ENCODE results near the gene CPZ.

Gene CPZ

DNA sequence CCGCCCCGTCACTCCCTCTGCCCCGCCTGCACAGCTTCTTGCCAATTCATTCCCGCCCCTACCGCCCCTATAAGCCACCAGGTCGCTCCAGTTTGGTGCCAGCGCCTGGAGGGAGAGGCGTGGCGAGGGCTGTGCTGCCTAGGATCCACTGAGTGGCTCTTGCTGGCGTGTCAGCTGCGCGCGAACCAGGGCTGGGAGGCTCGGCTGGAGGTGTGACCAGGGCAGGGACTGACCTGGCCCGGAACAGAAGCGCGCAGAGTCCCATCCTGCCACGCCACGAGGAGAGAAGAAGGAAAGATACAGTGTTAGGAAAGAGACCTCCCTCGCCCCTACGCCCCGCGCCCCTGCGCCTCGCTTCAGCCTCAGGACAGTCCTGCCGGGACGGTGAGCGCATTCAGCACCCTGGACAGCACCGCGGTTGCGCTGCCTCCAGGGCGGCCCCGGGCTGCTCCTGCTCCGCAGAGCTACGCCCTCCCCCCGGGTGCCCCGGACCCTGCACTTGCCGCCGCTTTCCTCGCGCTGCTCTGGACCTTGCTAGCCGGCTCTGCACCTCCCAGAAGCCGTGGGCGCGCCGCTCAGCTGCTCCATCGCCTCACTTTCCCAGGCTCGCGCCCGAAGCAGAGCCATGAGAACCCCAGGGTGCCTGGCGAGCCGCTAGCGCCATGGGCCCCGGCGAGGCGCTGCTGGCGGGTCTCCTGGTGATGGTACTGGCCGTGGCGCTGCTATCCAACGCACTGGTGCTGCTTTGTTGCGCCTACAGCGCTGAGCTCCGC lies 12.1 kb upstream of the CPZ start, which contains the start of gene GPR78:
GPR78 (plus strand) TSS at position 72 of the 773 bp plus-strand sequence; CDS start at position 663, 591 bp downstream.
- Histone ChIP-seq H3K36me3 (ENCODE audit: control insufficient read depth, insufficient read depth, low read length) (peaks cover 4% of the 10 kb centered on the region; the same call in 1 of the 2 replicates), H3K9me3 (ENCODE audit: control insufficient read depth, insufficient read depth, low read length) (no peaks in the 10 kb centered on the region)
- peak; percentile 88 for DNase-seq (ENCODE audit: low read depth, low spot score)

DNA sequence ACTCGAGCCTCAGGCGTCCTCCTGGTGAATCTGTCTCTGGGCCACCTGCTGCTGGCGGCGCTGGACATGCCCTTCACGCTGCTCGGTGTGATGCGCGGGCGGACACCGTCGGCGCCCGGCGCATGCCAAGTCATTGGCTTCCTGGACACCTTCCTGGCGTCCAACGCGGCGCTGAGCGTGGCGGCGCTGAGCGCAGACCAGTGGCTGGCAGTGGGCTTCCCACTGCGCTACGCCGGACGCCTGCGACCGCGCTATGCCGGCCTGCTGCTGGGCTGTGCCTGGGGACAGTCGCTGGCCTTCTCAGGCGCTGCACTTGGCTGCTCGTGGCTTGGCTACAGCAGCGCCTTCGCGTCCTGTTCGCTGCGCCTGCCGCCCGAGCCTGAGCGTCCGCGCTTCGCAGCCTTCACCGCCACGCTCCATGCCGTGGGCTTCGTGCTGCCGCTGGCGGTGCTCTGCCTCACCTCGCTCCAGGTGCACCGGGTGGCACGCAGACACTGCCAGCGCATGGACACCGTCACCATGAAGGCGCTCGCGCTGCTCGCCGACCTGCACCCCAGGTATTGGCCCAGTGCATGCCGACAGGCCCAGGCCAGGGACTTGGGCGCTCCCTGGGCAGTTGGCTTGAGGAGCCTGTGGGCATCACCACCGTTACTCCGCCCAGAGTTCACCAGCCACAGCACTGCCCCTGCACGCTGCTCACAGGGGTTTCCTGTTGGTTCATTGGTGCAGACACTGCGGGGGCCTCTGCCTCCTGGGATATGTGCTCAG lies 11.3 kb upstream of the CPZ start:
- no peak for DNase-seq (ENCODE audit: low read depth, low spot score)
- peak overlapping the region; percentile 3; the same call in 1 of the 2 replicates for H3K4me3 ChIP-seq (ENCODE audit: low read length)
- peaks cover 4% of the 10 kb centered on the region; the same call in 1 of the 2 replicates for H3K36me3 ChIP-seq (ENCODE audit: control insufficient read depth, insufficient read depth, low read length)
- no CpG with 5 or more reads among the region's 66 CpGs for WGBS (ENCODE audit: insufficient coverage, insufficient read length)
- no peaks in the 10 kb centered on the region for H3K9me3 ChIP-seq (ENCODE audit: control insufficient read depth, insufficient read depth, low read length)
- no peak overlapping the region for H3K27ac ChIP-seq (ENCODE audit: low read length)
- peaks cover 7% of the 10 kb centered on the region for H3K4me1 ChIP-seq (ENCODE audit: control insufficient read depth, insufficient read depth, low read length)
- peaks cover 3% of the 10 kb centered on the region; the same call in 1 of the 2 replicates for H3K27me3 ChIP-seq (ENCODE audit: control insufficient read depth, insufficient read depth, low read length)

More for the DNA sequence above, 12.1 kb upstream of the CPZ start, which contains the start of gene GPR78:
- Histone ChIP-seq H3K27ac (ENCODE audit: low read length) (no peak within 1 kb of the TSS), H3K27me3 (ENCODE audit: control insufficient read depth, insufficient read depth, low read length) (peaks cover 3% of the 10 kb centered on the region; the same call in 1 of the 2 replicates), H3K4me3 (ENCODE audit: low read length) (peak within 1 kb of the TSS; percentile 21; the same call in 1 of the 2 replicates), H3K4me1 (ENCODE audit: control insufficient read depth, insufficient read depth, low read length) (peaks cover 7% of the 10 kb centered on the region)
- WGBS (ENCODE audit: insufficient coverage, insufficient read length): no CpG with 5 or more reads among the region's 63 CpGs

DNA sequence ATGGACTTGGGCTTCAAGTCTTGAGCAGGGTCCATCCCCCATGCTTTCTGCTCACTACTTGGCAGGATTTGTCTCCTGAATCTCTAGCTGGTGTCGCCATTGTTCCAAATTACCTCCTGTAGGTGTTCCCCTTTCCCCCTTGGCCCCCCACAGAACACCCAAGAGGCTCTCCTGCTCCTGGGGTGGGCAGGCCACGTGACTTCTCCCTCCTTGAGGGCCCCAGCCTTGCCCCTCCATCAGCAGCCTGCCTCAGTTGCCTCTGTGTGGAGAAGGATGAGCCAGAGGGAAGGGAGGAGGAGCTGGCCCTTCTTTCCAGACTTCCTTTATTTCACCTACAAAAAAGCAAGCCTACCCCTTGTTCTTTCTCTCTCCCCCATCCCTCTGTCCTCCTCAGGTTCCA lies 10.5 kb upstream of the CPZ start:
- H3K27ac ChIP-seq (ENCODE audit: low read length): no peak overlapping the region
- peaks cover 8% of the 10 kb centered on the region for H3K4me1 ChIP-seq (ENCODE audit: control insufficient read depth, insufficient read depth, low read length)
- H3K4me3 ChIP-seq (ENCODE audit: low read length): no peak overlapping the region
- DNase-seq (ENCODE audit: low read depth, low spot score): no peak
- no CpG with 5 or more reads among the region's 2 CpGs for WGBS (ENCODE audit: insufficient coverage, insufficient read length)
- no peaks in the 10 kb centered on the region for H3K9me3 ChIP-seq (ENCODE audit: control insufficient read depth, insufficient read depth, low read length)
- peaks cover 4% of the 10 kb centered on the region; the same call in 1 of the 2 replicates for H3K36me3 ChIP-seq (ENCODE audit: control insufficient read depth, insufficient read depth, low read length)
- H3K27me3 ChIP-seq (ENCODE audit: control insufficient read depth, insufficient read depth, low read length): peaks cover 3% of the 10 kb centered on the region; the same call in 1 of the 2 replicates

DNA sequence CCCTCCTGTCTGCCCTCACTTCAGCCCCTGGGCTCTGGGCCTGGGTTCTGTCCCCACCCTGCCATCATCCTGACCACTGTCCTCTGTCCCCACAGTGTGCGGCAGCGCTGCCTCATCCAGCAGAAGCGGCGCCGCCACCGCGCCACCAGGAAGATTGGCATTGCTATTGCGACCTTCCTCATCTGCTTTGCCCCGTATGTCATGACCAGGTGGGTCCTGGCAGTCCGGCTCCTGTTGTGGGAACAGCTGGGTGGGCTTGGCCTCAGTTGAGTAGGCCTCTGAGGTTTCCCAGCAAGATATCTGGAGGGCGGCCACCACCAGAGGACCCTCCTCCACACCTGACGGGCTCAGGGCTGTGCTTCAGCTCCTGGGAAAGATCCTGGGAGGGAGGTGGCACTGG lies 10.1 kb upstream of the CPZ start:
- WGBS (ENCODE audit: insufficient coverage, insufficient read length): no CpG with 5 or more reads among the region's 12 CpGs
- no peak overlapping the region for H3K4me3 ChIP-seq (ENCODE audit: low read length)
- DNase-seq (ENCODE audit: low read depth, low spot score): no peak
- H3K27me3 ChIP-seq (ENCODE audit: control insufficient read depth, insufficient read depth, low read length): peaks cover 3% of the 10 kb centered on the region; the same call in 1 of the 2 replicates
- H3K36me3 ChIP-seq (ENCODE audit: control insufficient read depth, insufficient read depth, low read length): peaks cover 4% of the 10 kb centered on the region; the same call in 1 of the 2 replicates
- no peak overlapping the region for H3K27ac ChIP-seq (ENCODE audit: low read length)
- H3K4me1 ChIP-seq (ENCODE audit: control insufficient read depth, insufficient read depth, low read length): peaks cover 7% of the 10 kb centered on the region
- H3K9me3 ChIP-seq (ENCODE audit: control insufficient read depth, insufficient read depth, low read length): no peaks in the 10 kb centered on the region

DNA sequence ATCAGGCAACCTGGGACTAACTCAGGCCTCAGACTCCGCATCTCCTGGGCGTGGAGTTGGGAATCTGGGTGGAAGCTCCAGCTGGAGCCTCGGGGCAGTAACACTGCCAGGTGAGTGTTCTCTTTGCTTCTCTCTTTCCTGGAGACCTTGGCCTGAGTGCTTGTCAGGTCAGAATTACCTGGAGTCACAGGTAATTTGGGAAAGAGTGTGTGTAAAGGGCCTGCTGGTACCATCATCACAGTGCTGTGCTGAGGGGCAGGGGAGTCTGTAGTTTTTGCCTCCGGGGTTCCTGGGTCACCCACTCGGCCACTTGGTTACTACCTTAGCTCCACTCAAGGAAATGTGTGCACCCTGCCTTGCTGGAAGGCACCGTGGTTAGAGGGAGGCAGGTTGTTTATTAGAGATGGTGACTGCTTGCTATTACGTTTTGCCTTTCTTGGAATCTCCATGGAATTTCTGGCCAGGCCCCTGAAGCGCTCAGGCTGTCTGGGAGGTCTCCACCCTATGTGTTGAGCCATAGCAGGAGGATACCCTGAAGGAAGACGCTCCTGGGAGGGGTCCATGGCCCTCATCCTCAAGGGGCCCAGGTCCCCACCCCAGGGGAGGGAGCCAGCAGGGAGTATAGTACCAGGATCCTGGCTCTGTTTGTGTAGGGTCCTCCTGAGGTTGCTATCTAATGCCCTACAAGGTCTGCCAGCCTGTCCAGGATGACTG lies 9.5 kb upstream of the CPZ start:
- H3K27me3 ChIP-seq (ENCODE audit: control insufficient read depth, insufficient read depth, low read length): peaks cover 3% of the 10 kb centered on the region; the same call in 1 of the 2 replicates

DNA sequence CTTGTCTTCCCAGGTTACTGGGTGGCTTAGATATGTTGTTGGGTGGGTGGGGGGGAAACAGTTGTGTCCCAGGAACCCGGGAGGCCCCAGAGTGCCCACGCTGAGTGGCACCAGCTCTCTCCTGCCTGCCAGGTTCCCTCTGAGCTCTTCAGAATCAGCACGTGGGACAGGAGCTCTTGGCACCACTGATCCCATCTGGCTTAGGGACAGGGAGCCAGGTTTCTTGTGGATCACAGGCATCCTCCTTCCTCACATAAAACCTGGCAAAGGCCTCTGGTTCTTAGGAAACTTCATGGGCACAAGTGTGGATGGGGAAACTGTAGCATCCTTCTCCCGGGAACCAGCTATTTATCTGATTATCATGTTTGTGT lies 8.9 kb upstream of the CPZ start:
- Histone ChIP-seq H3K36me3 (ENCODE audit: control insufficient read depth, insufficient read depth, low read length) (peaks cover 4% of the 10 kb centered on the region; the same call in 1 of the 2 replicates), H3K27me3 (ENCODE audit: control insufficient read depth, insufficient read depth, low read length) (peaks cover 3% of the 10 kb centered on the region; the same call in 1 of the 2 replicates), H3K9me3 (ENCODE audit: control insufficient read depth, insufficient read depth, low read length) (no peaks in the 10 kb centered on the region), H3K4me1 (ENCODE audit: control insufficient read depth, insufficient read depth, low read length) (peaks cover 7% of the 10 kb centered on the region), H3K27ac (ENCODE audit: low read length) (no peak overlapping the region), H3K4me3 (ENCODE audit: low read length) (no peak overlapping the region)
- WGBS (ENCODE audit: insufficient coverage, insufficient read length): no CpG with 5 or more reads among the region's 4 CpGs
- DNase-seq (ENCODE audit: low read depth, low spot score): no peak

More for the DNA sequence above, 9.5 kb upstream of the CPZ start:
- H3K9me3 ChIP-seq (ENCODE audit: control insufficient read depth, insufficient read depth, low read length): no peaks in the 10 kb centered on the region
- H3K4me1 ChIP-seq (ENCODE audit: control insufficient read depth, insufficient read depth, low read length): peaks cover 7% of the 10 kb centered on the region
- no peak for DNase-seq (ENCODE audit: low read depth, low spot score)
- peaks cover 4% of the 10 kb centered on the region; the same call in 1 of the 2 replicates for H3K36me3 ChIP-seq (ENCODE audit: control insufficient read depth, insufficient read depth, low read length)
- no peak overlapping the region for H3K4me3 ChIP-seq (ENCODE audit: low read length)
- no CpG with 5 or more reads among the region's 9 CpGs for WGBS (ENCODE audit: insufficient coverage, insufficient read length)
- H3K27ac ChIP-seq (ENCODE audit: low read length): no peak overlapping the region

DNA sequence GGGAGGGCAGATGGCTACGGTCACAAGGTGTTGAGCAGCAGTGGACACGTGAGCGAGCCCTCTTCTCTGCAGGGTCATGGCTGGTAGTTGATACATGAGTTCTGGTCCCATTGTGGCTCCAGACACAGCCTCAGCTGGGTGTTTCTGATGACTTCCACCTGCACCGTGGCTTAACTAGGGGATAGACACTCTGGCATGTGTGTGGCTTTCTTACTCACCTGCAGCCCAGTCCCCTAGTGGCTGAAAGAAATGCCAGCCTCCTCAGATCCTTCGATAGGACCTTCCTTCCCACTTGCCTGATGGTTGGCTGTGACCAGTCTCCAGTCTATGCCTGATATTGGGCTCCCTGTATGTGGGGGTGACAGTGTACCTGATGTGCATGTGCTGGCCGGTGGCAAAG lies 7.4 kb upstream of the CPZ start:
- no peak for DNase-seq (ENCODE audit: low read depth, low spot score)
- peaks cover 3% of the 10 kb centered on the region; the same call in 1 of the 2 replicates for H3K27me3 ChIP-seq (ENCODE audit: control insufficient read depth, insufficient read depth, low read length)
- H3K4me3 ChIP-seq (ENCODE audit: low read length): no peak overlapping the region
- peaks cover 4% of the 10 kb centered on the region; the same call in 1 of the 2 replicates for H3K36me3 ChIP-seq (ENCODE audit: control insufficient read depth, insufficient read depth, low read length)
- WGBS (ENCODE audit: insufficient coverage, insufficient read length): no CpG with 5 or more reads among the region's 6 CpGs
- H3K4me1 ChIP-seq (ENCODE audit: control insufficient read depth, insufficient read depth, low read length): peaks cover 5% of the 10 kb centered on the region
- no peaks in the 10 kb centered on the region for H3K9me3 ChIP-seq (ENCODE audit: control insufficient read depth, insufficient read depth, low read length)
- H3K27ac ChIP-seq (ENCODE audit: low read length): no peak overlapping the region

DNA sequence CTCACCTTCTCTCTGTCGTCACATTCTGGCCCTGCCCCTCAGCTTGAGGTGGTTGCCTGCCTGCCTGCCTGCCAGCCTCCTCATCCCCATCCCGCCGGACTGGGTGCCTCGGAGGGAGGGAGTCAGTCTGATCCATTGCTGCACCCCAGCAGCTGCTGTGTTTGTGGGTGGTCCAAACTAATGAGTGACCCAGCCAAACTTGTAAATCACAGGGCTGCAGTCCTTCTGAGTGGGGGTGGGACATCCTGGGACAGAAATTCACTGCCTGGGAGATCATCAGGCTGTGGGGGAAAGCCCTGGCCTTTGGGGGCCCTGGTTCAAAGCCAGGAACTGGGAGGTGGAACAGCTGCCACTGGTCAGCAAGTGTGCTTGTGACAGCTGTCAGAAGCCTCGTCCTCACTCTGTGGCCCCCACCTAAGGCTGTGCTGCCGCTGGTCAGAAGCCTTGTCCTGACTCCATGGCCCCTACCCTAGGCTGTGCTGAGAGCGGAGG lies 6.8 kb upstream of the CPZ start:
- no peak for DNase-seq (ENCODE audit: low read depth, low spot score)
- peaks cover 5% of the 10 kb centered on the region for H3K4me1 ChIP-seq (ENCODE audit: control insufficient read depth, insufficient read depth, low read length)
- H3K4me3 ChIP-seq (ENCODE audit: low read length): no peak overlapping the region
- H3K27ac ChIP-seq (ENCODE audit: low read length): no peak overlapping the region
- WGBS (ENCODE audit: insufficient coverage, insufficient read length): no CpG with 5 or more reads among the region's 7 CpGs
- peaks cover 4% of the 10 kb centered on the region; the same call in 1 of the 2 replicates for H3K36me3 ChIP-seq (ENCODE audit: control insufficient read depth, insufficient read depth, low read length)
- peaks cover 3% of the 10 kb centered on the region; the same call in 1 of the 2 replicates for H3K27me3 ChIP-seq (ENCODE audit: control insufficient read depth, insufficient read depth, low read length)
- H3K9me3 ChIP-seq (ENCODE audit: control insufficient read depth, insufficient read depth, low read length): no peaks in the 10 kb centered on the region

DNA sequence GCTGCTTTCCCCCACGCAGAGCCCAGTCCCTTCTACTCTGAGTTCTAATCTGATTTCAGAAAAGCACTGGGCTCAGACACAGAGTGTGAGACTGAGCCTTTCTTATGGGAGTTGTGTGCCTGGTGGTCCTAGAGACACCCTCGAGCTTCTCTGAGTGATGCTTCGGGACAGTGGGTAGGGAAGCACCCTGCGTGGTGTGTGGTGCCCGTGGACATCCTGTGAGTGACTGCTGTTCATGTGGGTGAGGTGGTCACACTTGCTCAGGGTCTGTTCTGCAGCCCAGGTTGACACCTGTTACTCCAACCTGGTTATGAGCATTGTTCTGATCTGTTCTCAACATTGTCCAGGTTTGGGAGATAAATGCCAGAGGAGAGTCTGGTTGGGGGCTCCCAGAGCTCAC lies 6.3 kb upstream of the CPZ start:
- no peak overlapping the region for H3K27ac ChIP-seq (ENCODE audit: low read length)
- H3K4me3 ChIP-seq (ENCODE audit: low read length): no peak overlapping the region
- peaks cover 2% of the 10 kb centered on the region; the same call in 1 of the 2 replicates for H3K36me3 ChIP-seq (ENCODE audit: control insufficient read depth, insufficient read depth, low read length)
- peaks cover 3% of the 10 kb centered on the region; the same call in 1 of the 2 replicates for H3K27me3 ChIP-seq (ENCODE audit: control insufficient read depth, insufficient read depth, low read length)
- DNase-seq (ENCODE audit: low read depth, low spot score): no peak
- H3K9me3 ChIP-seq (ENCODE audit: control insufficient read depth, insufficient read depth, low read length): no peaks in the 10 kb centered on the region
- peaks cover 2% of the 10 kb centered on the region; the same call in 1 of the 2 replicates for H3K4me1 ChIP-seq (ENCODE audit: control insufficient read depth, insufficient read depth, low read length)
- no CpG with 5 or more reads among the region's 5 CpGs for WGBS (ENCODE audit: insufficient coverage, insufficient read length)
